Mammary microvascular endothelial cell (primary cell): ENCODE data around the gene LUC7L2. TPM values are rescaled to one million over a fixed set of nuclear protein-coding genes. Genes with fewer than 3 reads are reported as not detected.

Source experiments
- total RNA-seq: library from RNA; depleted of rRNA; stranded (reverse); fragments of >200 nt; gene quantifications from 2 replicates; pipeline ENCODE4 v1.2.3, GENCODE V29; 2015

Gene LUC7L2
- total RNA-seq: 34.9 and 39.6 TPM in 2 replicates

DNA sequence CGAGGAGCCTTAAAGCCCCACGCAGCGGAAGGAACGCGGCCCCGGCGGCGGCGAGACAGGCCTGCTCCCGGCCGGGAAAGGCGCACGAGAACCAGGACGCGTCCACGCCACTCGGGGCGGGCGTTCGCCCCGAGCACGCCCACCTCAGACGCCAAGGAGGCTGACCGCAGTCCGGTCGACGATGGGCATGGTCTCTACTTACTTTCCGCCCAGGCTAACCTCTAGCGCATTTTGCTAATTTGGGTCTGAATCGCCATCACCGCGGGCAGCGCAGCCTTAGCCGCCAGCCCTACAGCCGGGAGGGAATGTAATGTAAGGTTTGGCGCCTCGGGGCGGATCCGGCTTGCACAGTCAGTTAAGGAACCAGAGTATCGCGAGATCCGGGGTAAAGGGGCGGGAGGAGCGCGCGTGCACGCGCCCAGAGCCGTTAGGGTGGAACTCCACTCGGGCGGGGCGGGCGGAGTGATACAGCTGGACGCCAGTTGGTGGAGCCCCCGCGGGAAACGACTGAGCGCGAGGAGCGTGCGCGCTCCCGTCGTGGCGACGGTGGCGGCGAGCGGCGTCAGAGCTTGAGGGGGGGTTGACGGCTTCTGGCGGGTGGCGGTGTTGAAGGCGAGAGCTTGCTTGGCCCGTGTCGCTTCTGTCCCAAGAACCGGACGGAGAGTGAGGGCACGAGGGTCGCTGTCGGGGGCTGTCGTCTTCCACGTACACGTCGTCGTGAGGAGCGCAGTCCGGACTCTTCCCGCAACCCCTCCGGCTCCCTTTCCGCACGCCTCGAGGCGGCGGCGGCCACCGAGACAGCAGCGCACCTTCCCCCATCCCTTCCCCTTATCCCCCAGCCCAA is at the start of gene LUC7L2:
Gene LUC7L2, plus strand, starts transcription at position 529 of the 844 bp plus-strand sequence. CDS start 368 bp downstream, outside the sequence.

GRCh38 chr7:139341058-139341775 is 18.5 kb upstream of the LUC7L2 start, which contains the start of gene FMC1:
Gene FMC1 (plus strand): TSS chr7:139341337. CDS start chr7:139341385, 48 bp downstream.

Other genes with a start within 250 kb of the LUC7L2 start
- 2.0 and 3.3 TPM in 2 replicates for gene UBN2, start 128.7 kb upstream of the LUC7L2 start, total RNA-seq
- 11.1 and 14.7 TPM in 2 replicates for gene FMC1, start 18.6 kb upstream of the LUC7L2 start, total RNA-seq
- gene KLRG2, start 123.8 kb downstream of the LUC7L2 start, total RNA-seq: not detected in 2 replicates
- not detected in 2 replicates for gene CLEC2L, start 163.8 kb downstream of the LUC7L2 start, total RNA-seq